ENCODE measurements around the gene FNDC3A. TPM values are rescaled to one million over a fixed set of nuclear protein-coding genes. Genes with fewer than 3 reads are reported as not detected.

The FNDC3A gene
- total and polyA plus RNA-seq, 4 donors = 25.2 to 89.5 (median 32.1) TPM

DNA sequence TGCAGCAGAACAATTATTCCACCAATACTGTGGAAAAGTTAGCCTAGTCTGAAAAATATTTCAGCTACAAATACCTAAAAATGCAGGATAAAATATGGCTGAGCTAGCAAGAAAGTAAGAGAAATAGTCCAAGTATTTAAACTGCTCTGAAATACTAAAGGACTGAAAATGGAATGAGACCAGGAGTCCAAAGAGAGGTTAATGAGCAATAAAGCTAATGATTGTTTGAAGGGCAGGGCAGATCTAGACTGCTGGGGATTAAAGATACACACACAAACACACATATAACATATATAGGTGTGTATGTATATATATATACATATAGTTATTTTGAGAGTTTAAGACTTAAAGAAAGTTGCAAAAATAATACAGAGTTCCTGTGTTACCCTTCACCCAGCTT is 269.4 kb downstream of the FNDC3A start:
- no peak overlapping the region for H3K9ac ChIP-seq (ENCODE audit: low read depth in 1 of 2, low read length in 2 of 2)
- H3K27me3 ChIP-seq (ENCODE audit: control insufficient read depth in 4 of 4, insufficient read depth in 4 of 4, low read length in 3 of 4) = no peaks in the 10 kb centered on the region
- H3K9me3 ChIP-seq (ENCODE audit: control insufficient read depth in 4 of 4, low read length in 3 of 4) = no peaks in the 10 kb centered on the region
- peaks cover 2 to 20% (median 9%) of the 10 kb centered on the region in 4 donors for H3K4me1 ChIP-seq (ENCODE audit: control insufficient read depth in 4 of 4, insufficient read depth in 4 of 4, low read length in 3 of 4)
- no peaks in the 10 kb centered on the region for H3K36me3 ChIP-seq (ENCODE audit: control insufficient read depth in 4 of 4, insufficient read depth in 3 of 4, low read depth in 1 of 4, low read length in 3 of 4)
- TF ChIP-seq RAD21 (IDR thresholded peaks at IDR 0.05) = no peak
- H3K4me3 ChIP-seq (ENCODE audit: low read depth in 1 of 3, low read length in 3 of 3) = no peak overlapping the region
- no peak overlapping the region for H3K27ac ChIP-seq (ENCODE audit: low read depth in 1 of 2, low read length in 2 of 2)
- no peak for DNase-seq (ENCODE audit: low spot score)

DNA sequence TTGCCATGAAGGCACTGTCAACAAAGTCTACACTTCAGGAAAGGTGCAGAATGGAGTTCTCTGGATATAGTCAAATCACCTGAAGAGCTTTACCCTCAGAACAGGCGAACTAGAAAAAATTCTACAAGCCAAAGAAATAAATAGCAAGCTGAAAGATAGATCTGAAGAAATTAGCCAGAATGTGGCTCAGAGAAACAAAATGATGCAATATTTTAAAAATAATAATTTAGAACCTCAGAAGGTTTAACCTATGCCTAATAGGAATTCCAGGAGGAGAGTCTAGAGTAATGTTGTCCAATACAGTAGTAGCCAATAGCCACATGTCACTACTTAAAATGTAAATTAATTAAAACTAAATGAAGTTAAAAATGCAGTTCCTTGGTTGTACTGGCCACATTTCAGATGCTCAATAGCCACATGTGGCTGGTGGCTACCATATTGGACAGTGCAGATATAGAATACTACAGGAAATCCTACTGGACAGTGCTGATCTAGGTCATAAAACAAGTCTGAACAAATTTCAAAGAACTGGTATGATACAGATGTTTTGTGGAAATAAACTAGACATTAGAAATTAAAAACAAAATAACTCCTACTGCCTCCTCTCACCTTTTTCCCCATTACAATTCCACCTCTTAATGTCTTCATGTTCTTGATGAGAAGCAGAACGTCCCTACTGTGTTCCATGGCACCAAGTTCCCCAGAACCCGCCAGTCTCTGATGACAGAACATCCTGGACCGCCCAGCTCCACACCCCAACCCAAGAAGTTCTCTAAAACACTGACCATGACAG is 271.3 kb downstream of the FNDC3A start:
- peak overlapping the region; percentile 80 to 95 for H3K9ac ChIP-seq (ENCODE audit: low read depth in 1 of 2, low read length in 2 of 2)
- peak overlapping the region; percentile 68 to 75 (median 71) for H3K4me3 ChIP-seq (ENCODE audit: low read depth in 1 of 3, low read length in 3 of 3)
- H3K9me3 ChIP-seq (ENCODE audit: control insufficient read depth in 4 of 4, low read length in 3 of 4) = no peaks in the 10 kb centered on the region
- no peak for DNase-seq (ENCODE audit: low spot score)
- peaks cover 3 to 20% (median 10%) of the 10 kb centered on the region in 4 donors for H3K4me1 ChIP-seq (ENCODE audit: control insufficient read depth in 4 of 4, insufficient read depth in 4 of 4, low read length in 3 of 4)
- H3K27me3 ChIP-seq (ENCODE audit: control insufficient read depth in 4 of 4, insufficient read depth in 4 of 4, low read length in 3 of 4) = no peaks in the 10 kb centered on the region
- WGBS = 25% methylated on average over 4 of the region's 4 CpGs
- H3K36me3 ChIP-seq (ENCODE audit: control insufficient read depth in 4 of 4, insufficient read depth in 3 of 4, low read depth in 1 of 4, low read length in 3 of 4) = peaks cover 0 to 3% (median 2%) of the 10 kb centered on the region in 4 donors
- peak overlapping the region; percentile 81 to 83 for H3K27ac ChIP-seq (ENCODE audit: low read depth in 1 of 2, low read length in 2 of 2)
- TF ChIP-seq FOXA2 (IDR thresholded peaks at IDR 0.05) = no peak
- TF ChIP-seq, protein P1, sequence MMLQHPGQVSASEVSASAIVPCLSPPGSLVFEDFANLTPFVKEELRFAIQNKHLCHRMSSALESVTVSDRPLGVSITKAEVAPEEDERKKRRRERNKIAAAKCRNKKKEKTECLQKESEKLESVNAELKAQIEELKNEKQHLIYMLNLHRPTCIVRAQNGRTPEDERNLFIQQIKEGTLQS (IDR thresholded peaks at IDR 0.05) = no peak

DNA sequence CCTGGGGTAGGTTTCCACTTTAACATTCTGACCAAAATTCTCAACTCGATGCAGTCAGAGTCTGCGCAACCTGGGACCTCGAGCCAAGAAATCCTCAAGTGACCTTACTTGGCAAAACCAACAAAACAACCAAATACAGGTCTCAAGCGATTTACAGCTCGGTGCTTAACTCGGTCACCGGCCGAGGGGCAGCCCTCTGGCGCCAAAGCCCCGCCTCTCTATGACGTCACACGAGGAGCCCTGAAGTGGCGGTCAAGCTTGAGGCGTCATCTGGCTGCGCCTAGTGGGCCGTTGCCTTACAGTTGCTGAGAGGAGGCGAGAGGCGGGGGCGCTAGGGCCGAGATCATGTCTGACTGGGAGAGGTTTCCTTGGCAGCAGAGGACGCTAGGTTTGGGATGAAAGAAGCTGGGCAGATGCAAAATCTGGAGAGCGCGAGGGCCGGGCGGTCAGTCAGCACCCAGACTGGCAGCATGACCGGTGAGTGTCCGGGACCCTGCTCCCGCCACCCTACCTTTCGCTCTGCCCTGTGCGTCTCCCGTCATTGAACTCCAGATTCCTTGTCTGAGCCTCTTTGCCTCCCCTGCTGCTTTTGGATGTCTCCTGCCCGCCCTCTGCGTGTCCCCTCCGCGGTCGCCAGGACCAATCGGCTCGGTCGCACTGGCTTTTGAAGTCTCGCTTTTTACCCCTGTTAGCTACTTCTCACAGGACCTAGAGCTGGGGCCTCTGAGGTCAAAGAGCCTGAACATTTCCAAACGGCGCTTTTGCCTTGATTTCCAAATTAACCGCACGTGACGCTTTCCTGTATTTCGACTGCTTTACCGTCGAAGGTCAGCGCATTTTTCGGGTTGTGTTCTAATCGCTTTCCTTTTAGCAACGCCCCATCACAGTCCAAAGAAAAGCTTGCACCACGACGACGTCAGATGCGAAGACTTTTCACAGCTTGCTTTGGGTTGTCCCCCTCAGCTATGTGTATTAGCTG is 272.2 kb downstream of the FNDC3A start, which contains the start of gene CDADC1:
Gene CDADC1 (plus strand): TSS at position 283 of the 979 bp plus-strand sequence. CDS start 113 bp downstream, at position 396.
- no peaks in the 10 kb centered on the region for H3K9me3 ChIP-seq (ENCODE audit: control insufficient read depth in 4 of 4, low read length in 3 of 4)
- peak; percentile 98 for DNase-seq (ENCODE audit: low spot score)
- peaks cover 4 to 20% (median 10%) of the 10 kb centered on the region in 4 donors for H3K4me1 ChIP-seq (ENCODE audit: control insufficient read depth in 4 of 4, insufficient read depth in 4 of 4, low read length in 3 of 4)
- H3K27ac ChIP-seq (ENCODE audit: low read depth in 1 of 2, low read length in 2 of 2) = peak within 1 kb of the TSS; percentile 81 to 83
- H3K36me3 ChIP-seq (ENCODE audit: control insufficient read depth in 4 of 4, insufficient read depth in 3 of 4, low read depth in 1 of 4, low read length in 3 of 4) = peaks cover 0 to 3% (median 2%) of the 10 kb centered on the region in 4 donors
- H3K9ac ChIP-seq (ENCODE audit: low read depth in 1 of 2, low read length in 2 of 2) = peak within 1 kb of the TSS; percentile 84 to 95
- H3K4me3 ChIP-seq (ENCODE audit: low read depth in 1 of 3, low read length in 3 of 3) = peak within 1 kb of the TSS; percentile 68 to 75 (median 71)
- WGBS = under 1% methylated on average over 56 of the region's 56 CpGs
- no peaks in the 10 kb centered on the region for H3K27me3 ChIP-seq (ENCODE audit: control insufficient read depth in 4 of 4, insufficient read depth in 4 of 4, low read length in 3 of 4)
- peak; percentile 57 to 78 for TF ChIP-seq RXRA (IDR thresholded peaks at IDR 0.05)
- no peak for TF ChIP-seq FOXA1 (IDR thresholded peaks at IDR 0.05)
- no peak for TF ChIP-seq TAF1 (conservative IDR thresholded peaks at IDR 0.05)
- peak; percentile 33 to 42 for TF ChIP-seq EGR1 (IDR thresholded peaks at IDR 0.05; ENCODE audit: low read depth in 2 of 2)
- TF ChIP-seq SP1 (IDR thresholded peaks at IDR 0.05) = peak; percentile 79
- peak; percentile 20 for TF ChIP-seq NR2F2 (IDR thresholded peaks at IDR 0.05)
- TF ChIP-seq FOXA2 (IDR thresholded peaks at IDR 0.05) = no peak
- TF ChIP-seq, protein P2, sequence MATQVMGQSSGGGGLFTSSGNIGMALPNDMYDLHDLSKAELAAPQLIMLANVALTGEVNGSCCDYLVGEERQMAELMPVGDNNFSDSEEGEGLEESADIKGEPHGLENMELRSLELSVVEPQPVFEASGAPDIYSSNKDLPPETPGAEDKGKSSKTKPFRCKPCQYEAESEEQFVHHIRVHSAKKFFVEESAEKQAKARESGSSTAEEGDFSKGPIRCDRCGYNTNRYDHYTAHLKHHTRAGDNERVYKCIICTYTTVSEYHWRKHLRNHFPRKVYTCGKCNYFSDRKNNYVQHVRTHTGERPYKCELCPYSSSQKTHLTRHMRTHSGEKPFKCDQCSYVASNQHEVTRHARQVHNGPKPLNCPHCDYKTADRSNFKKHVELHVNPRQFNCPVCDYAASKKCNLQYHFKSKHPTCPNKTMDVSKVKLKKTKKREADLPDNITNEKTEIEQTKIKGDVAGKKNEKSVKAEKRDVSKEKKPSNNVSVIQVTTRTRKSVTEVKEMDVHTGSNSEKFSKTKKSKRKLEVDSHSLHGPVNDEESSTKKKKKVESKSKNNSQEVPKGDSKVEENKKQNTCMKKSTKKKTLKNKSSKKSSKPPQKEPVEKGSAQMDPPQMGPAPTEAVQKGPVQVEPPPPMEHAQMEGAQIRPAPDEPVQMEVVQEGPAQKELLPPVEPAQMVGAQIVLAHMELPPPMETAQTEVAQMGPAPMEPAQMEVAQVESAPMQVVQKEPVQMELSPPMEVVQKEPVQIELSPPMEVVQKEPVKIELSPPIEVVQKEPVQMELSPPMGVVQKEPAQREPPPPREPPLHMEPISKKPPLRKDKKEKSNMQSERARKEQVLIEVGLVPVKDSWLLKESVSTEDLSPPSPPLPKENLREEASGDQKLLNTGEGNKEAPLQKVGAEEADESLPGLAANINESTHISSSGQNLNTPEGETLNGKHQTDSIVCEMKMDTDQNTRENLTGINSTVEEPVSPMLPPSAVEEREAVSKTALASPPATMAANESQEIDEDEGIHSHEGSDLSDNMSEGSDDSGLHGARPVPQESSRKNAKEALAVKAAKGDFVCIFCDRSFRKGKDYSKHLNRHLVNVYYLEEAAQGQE (IDR thresholded peaks at IDR 0.05) = peak; percentile 32
- TF ChIP-seq YY1 (IDR thresholded peaks at IDR 0.05) = peak; percentile 67
- TF ChIP-seq RAD21 (IDR thresholded peaks at IDR 0.05) = peak; percentile 38 to 42
- TF ChIP-seq HNF4A (conservative IDR thresholded peaks at IDR 0.05) = peak in 1 of 2 donors; percentile 17
- TF ChIP-seq, protein P3, sequence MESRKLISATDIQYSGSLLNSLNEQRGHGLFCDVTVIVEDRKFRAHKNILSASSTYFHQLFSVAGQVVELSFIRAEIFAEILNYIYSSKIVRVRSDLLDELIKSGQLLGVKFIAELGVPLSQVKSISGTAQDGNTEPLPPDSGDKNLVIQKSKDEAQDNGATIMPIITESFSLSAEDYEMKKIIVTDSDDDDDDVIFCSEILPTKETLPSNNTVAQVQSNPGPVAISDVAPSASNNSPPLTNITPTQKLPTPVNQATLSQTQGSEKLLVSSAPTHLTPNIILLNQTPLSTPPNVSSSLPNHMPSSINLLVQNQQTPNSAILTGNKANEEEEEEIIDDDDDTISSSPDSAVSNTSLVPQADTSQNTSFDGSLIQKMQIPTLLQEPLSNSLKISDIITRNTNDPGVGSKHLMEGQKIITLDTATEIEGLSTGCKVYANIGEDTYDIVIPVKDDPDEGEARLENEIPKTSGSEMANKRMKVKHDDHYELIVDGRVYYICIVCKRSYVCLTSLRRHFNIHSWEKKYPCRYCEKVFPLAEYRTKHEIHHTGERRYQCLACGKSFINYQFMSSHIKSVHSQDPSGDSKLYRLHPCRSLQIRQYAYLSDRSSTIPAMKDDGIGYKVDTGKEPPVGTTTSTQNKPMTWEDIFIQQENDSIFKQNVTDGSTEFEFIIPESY (IDR thresholded peaks at IDR 0.05) = no peak
- TF ChIP-seq, protein P4, sequence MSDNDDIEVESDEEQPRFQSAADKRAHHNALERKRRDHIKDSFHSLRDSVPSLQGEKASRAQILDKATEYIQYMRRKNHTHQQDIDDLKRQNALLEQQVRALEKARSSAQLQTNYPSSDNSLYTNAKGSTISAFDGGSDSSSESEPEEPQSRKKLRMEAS (IDR thresholded peaks at IDR 0.05) = no peak
- no peak for TF ChIP-seq GABPA (IDR thresholded peaks at IDR 0.05 in 1 of 2, conservative IDR thresholded peaks at IDR 0.05 in 1 of 2)
- no peak for TF ChIP-seq CTCF (IDR thresholded peaks at IDR 0.05; ENCODE audit: low read depth, low read length, missing input control)
- no peak for TF ChIP-seq HNF4G (IDR thresholded peaks at IDR 0.05)
